IMR-90 (cell line): ENCODE results near the gene DIP2C. TPM values are rescaled to one million over a fixed set of nuclear protein-coding genes. Genes with fewer than 3 reads are reported as not detected.

ENCODE experiments used
- ATAC-seq: fragments of 200-7000 bp; cut with Tn5 transposase; 2 replicates; pipeline ENCODE4 v1.9.1; 2020; ENCODE audit warnings: low read depth, mild to moderate bottlenecking, moderate library complexity
- BruUV-seq: library from RNA; stranded (reverse); fragments of 400-500 nt; replicated peaks from 2 replicates; lab custom pipeline; 2021; lab: Mats Ljungman, UMichigan
- CTCF ChIA-PET: fragments of 300-600 bp; formaldehyde crosslinking; extraction: SDS; loops from one replicate; lab custom pipeline; 2021; ENCODE audit warnings: antibody characterized with exemption; lab: Yijun Ruan, JAX
- POLR2A ChIA-PET: fragments of 300-600 bp; sonication (Branson Sonifier 250); formaldehyde crosslinking; loops from one replicate; lab custom pipeline; 2022; ENCODE audit warnings: antibody characterized with exemption; ENCODE audit not compliant: unreplicated experiment; lab: Charles Lee
- DNase-seq: peaks from one replicate; pipeline ENCODE4 v3.0.0; 2013
- H2AFZ ChIP-seq: replicated peaks from 2 replicates; pipeline ENCODE3; 2013; ENCODE audit warnings: low read length, mild to moderate bottlenecking; ENCODE audit not compliant: poor library complexity
- H2AK5ac ChIP-seq: 2 replicates; pipeline ENCODE4 v1.6.1; 2013; ENCODE audit warnings: low read depth, low read length, inconsistent platforms
- H2AK9ac ChIP-seq: replicated peaks from 2 replicates; pipeline ENCODE3; 2013; ENCODE audit warnings: mild to moderate bottlenecking, low read depth, low read length, moderate library complexity; ENCODE audit not compliant: poor library complexity
- H2BK120ac ChIP-seq: 2 replicates; pipeline ENCODE4 v1.6.1; 2013; ENCODE audit warnings: low read depth, low read length, inconsistent platforms
- H2BK15ac ChIP-seq: 3 replicates; pipeline ENCODE4 v1.6.1; 2013; ENCODE audit warnings: low read depth, low read length, inconsistent platforms
- H2BK20ac ChIP-seq: 2 replicates; pipeline ENCODE4 v1.6.1; 2013; ENCODE audit warnings: low read depth, mild to moderate bottlenecking, inconsistent platforms, low read length, moderate library complexity
- H2BK5ac ChIP-seq: 2 replicates; pipeline ENCODE4 v1.6.1; 2013; ENCODE audit warnings: mild to moderate bottlenecking, low read depth, low read length, inconsistent platforms; ENCODE audit not compliant: poor library complexity, severe bottlenecking
- H3K14ac ChIP-seq: replicated peaks from 2 replicates; pipeline ENCODE4 v1.6.1; 2013; ENCODE audit warnings: low read depth, low read length, inconsistent platforms
- H3K18ac ChIP-seq: 2 replicates; pipeline ENCODE4 v1.6.1; 2013; ENCODE audit warnings: low read depth, low read length, control low read depth
- H3K23ac ChIP-seq: 2 replicates; pipeline ENCODE4 v1.6.1; 2013; ENCODE audit warnings: low read depth, low read length, inconsistent platforms
- H3K27ac ChIP-seq: 2 replicates; pipeline ENCODE4 v1.5.1; 2013; ENCODE audit warnings: mild to moderate bottlenecking, control low read depth, low read length; ENCODE audit not compliant: insufficient read depth
- H3K27me3 ChIP-seq: 2 replicates; pipeline ENCODE4 v1.6.1; 2013; ENCODE audit warnings: low read length; ENCODE audit not compliant: control insufficient read depth, insufficient read depth
- H3K36me3 ChIP-seq: 2 replicates; pipeline ENCODE4 v1.6.1; 2013; ENCODE audit warnings: low read length, mixed read lengths; ENCODE audit not compliant: control insufficient read depth, insufficient read depth
- H3K4ac ChIP-seq: 2 replicates; pipeline ENCODE4 v1.6.1; 2013; ENCODE audit warnings: low read depth, low read length, inconsistent platforms
- H3K4me1 ChIP-seq: 2 replicates; pipeline ENCODE4 v1.6.1; 2013; ENCODE audit warnings: low read length, mixed read lengths; ENCODE audit not compliant: control insufficient read depth, insufficient read depth
- H3K4me2 ChIP-seq: 2 replicates; pipeline ENCODE4 v1.6.1; 2013; ENCODE audit warnings: low read depth, mild to moderate bottlenecking, control low read depth, low read length, moderate library complexity
- H3K4me3 ChIP-seq: 2 replicates; pipeline ENCODE4 v1.5.1; 2013; ENCODE audit warnings: low read depth, mild to moderate bottlenecking, control low read depth, low read length, moderate library complexity; ENCODE audit not compliant: insufficient read depth
- H3K56ac ChIP-seq: 2 replicates; pipeline ENCODE4 v1.6.1; 2013; ENCODE audit warnings: low read length, inconsistent platforms; ENCODE audit not compliant: insufficient read depth; ENCODE audit errors: extremely low read depth
- H3K79me1 ChIP-seq, 2 experiments: 2 replicates each; pipeline ENCODE4 v1.6.1; 2013; ENCODE audit warnings: low read length in 2 of 2, inconsistent platforms in 1 of 2, low read depth in 1 of 2
- H3K9ac ChIP-seq: 2 replicates; pipeline ENCODE4 v1.6.1; 2013; ENCODE audit warnings: low read depth, low read length, control low read depth
- H3K9me1 ChIP-seq: 2 replicates; pipeline ENCODE4 v1.6.1; 2013; ENCODE audit warnings: low read length, inconsistent platforms; ENCODE audit not compliant: insufficient read depth
- H3K9me3 ChIP-seq: 2 replicates; pipeline ENCODE4 v1.6.1; 2013; ENCODE audit warnings: low read length; ENCODE audit not compliant: control insufficient read depth, insufficient read depth
- H4K20me1 ChIP-seq: 2 replicates; pipeline ENCODE4 v1.6.1; 2013; ENCODE audit warnings: low read length, inconsistent platforms; ENCODE audit not compliant: insufficient read depth
- H4K5ac ChIP-seq: 2 replicates; pipeline ENCODE4 v1.6.1; 2013; ENCODE audit warnings: mild to moderate bottlenecking, low read depth, low read length, control low read depth
- H4K8ac ChIP-seq, 2 experiments: 2 replicates each; pipeline ENCODE4 v1.6.1; 2013; ENCODE audit warnings: low read depth in 2 of 2, low read length in 2 of 2, control low read depth in 1 of 2, inconsistent platforms in 1 of 2
- H4K91ac ChIP-seq: 2 replicates; pipeline ENCODE4 v1.6.1; 2013; ENCODE audit warnings: low read depth, low read length, inconsistent platforms; ENCODE audit not compliant: insufficient read depth
- BHLHE40 ChIP-seq: fragments of 150-350 bp; IDR thresholded peaks from 2 replicates; pipeline ENCODE4 v1.6.1; 2016; ENCODE audit warnings: mild to moderate bottlenecking, low read depth, low read length
- CEBPB ChIP-seq: IDR thresholded peaks from 2 replicates; pipeline ENCODE4 v1.6.1; 2012; ENCODE audit warnings: low read depth, low read length, improper control_type of control experiment
- CHD1 ChIP-seq: IDR thresholded peaks from 2 replicates; pipeline ENCODE4 v1.6.1; 2012; ENCODE audit warnings: low read depth, low read length, improper control_type of control experiment
- ELK1 ChIP-seq: fragments of 150-350 bp; IDR thresholded peaks from 2 replicates; pipeline ENCODE4 v1.6.1; 2016; ENCODE audit warnings: low read depth, mild to moderate bottlenecking, low read length, moderate library complexity, borderline replicate concordance
- NFE2L2 ChIP-seq: fragments of 150-350 bp; IDR thresholded peaks from 2 replicates; pipeline ENCODE4 v1.6.1; 2016; ENCODE audit warnings: low read depth, mild to moderate bottlenecking, low read length
- RAD21 ChIP-seq: IDR thresholded peaks from 2 replicates; pipeline ENCODE4 v1.6.1; 2012; ENCODE audit warnings: low read length, improper control_type of control experiment
- whole genome bisulfite sequencing, 2 experiments: methylation state at CpG; one replicate each; pipeline versions ENCODE4 v1.1.5 to v1.1.7; 2013; ENCODE audit warnings: missing lambda C conversion rate in 2 of 2; ENCODE audit not compliant: insufficient read length in 1 of 2; ENCODE audit errors: extremely low coverage in 2 of 2; 5-methylcytosine and 5-hydroxymethylcytosine counted together
- dilution Hi-C: fragments of 300-500 bp; cut with HindIII; formaldehyde crosslinking; loops from one replicate; pipeline ENCODE4 v1.14.3; 2018; ENCODE audit warnings: low sequenced_read_pairs; ENCODE audit not compliant: unreplicated experiment
- in situ Hi-C: fragments of 300-500 bp; cut with MboI; formaldehyde crosslinking; loops from 3 replicates; pipeline ENCODE4 v1.14.3; 2019; ENCODE audit warnings: low sequenced_read_pairs, inconsistent platforms, mixed read lengths
- intact Hi-C: fragments of 100-400 bp; cut with micrococcal nuclease; formaldehyde crosslinking; loops from 2 replicates; pipeline ENCODE4 v1.10.0; 2022
- polyA plus RNA-seq, 3 experiments: library from polyadenylated mRNA; depleted of rRNA; stranded (reverse); fragments of >200 nt; gene quantifications; 2 replicates each; pipeline ENCODE4 v1.2.3, GENCODE V29; 2012; ENCODE audit warnings: low replicate concordance in 1 of 3
- total RNA-seq: library from RNA; depleted of rRNA; stranded (reverse); fragments of >200 nt; gene quantifications from 2 replicates; pipeline ENCODE4 v1.2.3, GENCODE V29; 2012
- TF ChIP-seq, protein P1 (sequence below): conservative IDR thresholded peaks from 2 replicates; pipeline ENCODE4 v1.5.1; 2012; ENCODE audit warnings: mild to moderate bottlenecking, low read depth, low read length, improper control_type of control experiment

DIP2C gene
- total and polyA plus RNA-seq, 2 of the 4 experiments (the other 2 are of a cell fraction) = 8.6 to 17.3 TPM

DNA sequence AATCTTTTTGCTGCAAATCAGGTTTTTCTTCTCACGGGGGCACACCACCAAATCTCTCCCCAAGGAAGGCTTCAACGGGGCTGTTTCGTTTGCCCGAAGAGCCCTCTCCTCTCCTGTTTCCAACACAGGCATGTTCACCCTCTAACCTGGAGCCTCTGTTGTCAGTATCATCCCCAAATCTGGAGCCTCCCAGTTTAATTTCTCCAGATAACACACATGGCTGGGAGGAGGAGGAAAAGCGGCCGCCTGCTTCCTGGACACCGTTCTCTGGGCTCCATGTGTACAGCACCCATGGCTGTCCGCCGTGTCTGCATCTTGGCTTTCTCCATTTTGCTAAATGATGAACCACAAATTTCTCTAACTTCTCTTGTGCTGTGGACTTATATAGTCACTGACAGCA, 214.5 kb downstream of the DIP2C start:
- TF ChIP-seq RAD21 (no peak), CHD1 (no peak), BHLHE40 (no peak), CEBPB (no peak), NFE2L2 (no peak), ELK1 (no peak)
- TF ChIP-seq, protein P1, sequence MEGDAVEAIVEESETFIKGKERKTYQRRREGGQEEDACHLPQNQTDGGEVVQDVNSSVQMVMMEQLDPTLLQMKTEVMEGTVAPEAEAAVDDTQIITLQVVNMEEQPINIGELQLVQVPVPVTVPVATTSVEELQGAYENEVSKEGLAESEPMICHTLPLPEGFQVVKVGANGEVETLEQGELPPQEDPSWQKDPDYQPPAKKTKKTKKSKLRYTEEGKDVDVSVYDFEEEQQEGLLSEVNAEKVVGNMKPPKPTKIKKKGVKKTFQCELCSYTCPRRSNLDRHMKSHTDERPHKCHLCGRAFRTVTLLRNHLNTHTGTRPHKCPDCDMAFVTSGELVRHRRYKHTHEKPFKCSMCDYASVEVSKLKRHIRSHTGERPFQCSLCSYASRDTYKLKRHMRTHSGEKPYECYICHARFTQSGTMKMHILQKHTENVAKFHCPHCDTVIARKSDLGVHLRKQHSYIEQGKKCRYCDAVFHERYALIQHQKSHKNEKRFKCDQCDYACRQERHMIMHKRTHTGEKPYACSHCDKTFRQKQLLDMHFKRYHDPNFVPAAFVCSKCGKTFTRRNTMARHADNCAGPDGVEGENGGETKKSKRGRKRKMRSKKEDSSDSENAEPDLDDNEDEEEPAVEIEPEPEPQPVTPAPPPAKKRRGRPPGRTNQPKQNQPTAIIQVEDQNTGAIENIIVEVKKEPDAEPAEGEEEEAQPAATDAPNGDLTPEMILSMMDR = no peak
- Histone ChIP-seq H2BK120ac (no peak overlapping the region), H3K18ac (no peak overlapping the region), H3K79me1 (peaks cover 15 to 68% of the 10 kb centered on the region in 2 experiments), H2BK15ac (no peak overlapping the region), H4K8ac (no peak overlapping the region), H2AFZ (no peak overlapping the region), H4K5ac (no peak overlapping the region), H3K36me3 (peaks cover 33% of the 10 kb centered on the region), H2BK5ac (no peak overlapping the region), H4K20me1 (no peaks in the 10 kb centered on the region; the same call in none of the 2 replicates), H3K14ac (no peak overlapping the region), H4K91ac (no peak overlapping the region), H3K4ac (no peak overlapping the region), H3K27me3 (no peaks in the 10 kb centered on the region), H3K9me1 (peaks cover 22% of the 10 kb centered on the region), H3K4me1 (no peaks in the 10 kb centered on the region), H2BK20ac (no peak overlapping the region), H3K27ac (no peak overlapping the region), H2AK5ac (no peak overlapping the region), H2AK9ac (no peak overlapping the region), H3K4me3 (no peak overlapping the region), H3K56ac (no peak overlapping the region), H3K9ac (no peak overlapping the region), H3K9me3 (no peaks in the 10 kb centered on the region), H3K4me2 (no peak overlapping the region), H3K23ac (no peak overlapping the region)
- BruUV-seq = no TSS peak
- in situ Hi-C loops (no loop called here), dilution Hi-C loops (no loop called here), intact Hi-C loops (no loop called here)
- no peak for ATAC-seq
- POLR2A ChIA-PET = no interaction called here
- DNase-seq = no peak
- CTCF ChIA-PET = no interaction called here
- WGBS, 2 experiments = 90% methylated on average over 6 of the region's 9 CpGs; no CpG with 5 or more reads in 1 of the 2 experiments
